Hindlimb muscle (tissue), 1 donor: ENCODE data around the gene GRK5. TPM values are rescaled to one million over a fixed set of nuclear protein-coding genes. Genes with fewer than 3 reads are reported as not detected.

Experiments
- DNase-seq: peaks from one replicate; pipeline ENCODE4 v3.0.0-alpha.2; 2013
- polyA plus RNA-seq: library from polyadenylated mRNA; unstranded; fragments of 120-200 nt; gene quantifications from one replicate; pipeline ENCODE4 v1.2.1, GENCODE V29; 2013; ENCODE audit not compliant: insufficient read length

Gene GRK5
- polyA plus RNA-seq, 1 donor, result 19.1 TPM

GRCh38 chr10:119408072-119408471, 200.7 kb downstream of the GRK5 start:
- no peak for DNase-seq

- no peak for DNase-seq
These were observed 201.6 kb downstream of the GRK5 start for GRCh38 chr10:119408969-119409371.

GRCh38 chr10:119409385-119409784, 202.0 kb downstream of the GRK5 start:
- DNase-seq, result no peak

GRCh38 chr10:119409906-119410305, 202.5 kb downstream of the GRK5 start:
- DNase-seq, result peak; percentile 71

- no peak for DNase-seq
These were observed 203.2 kb downstream of the GRK5 start for GRCh38 chr10:119410361-119411116.

- DNase-seq, result peak; percentile 82
These were observed 205.1 kb downstream of the GRK5 start for GRCh38 chr10:119412244-119413092.

GRCh38 chr10:119413093-119413453, 205.7 kb downstream of the GRK5 start:
- DNase-seq, result no peak

- peak; percentile 49 for DNase-seq
These were observed 206.2 kb downstream of the GRK5 start for GRCh38 chr10:119413471-119414080.

GRCh38 chr10:119414081-119414611, 206.8 kb downstream of the GRK5 start:
- DNase-seq, result peak; percentile 61

- no peak for DNase-seq
These were observed 207.8 kb downstream of the GRK5 start for GRCh38 chr10:119415121-119415520.

GRCh38 chr10:119415536-119416503, 208.4 kb downstream of the GRK5 start:
- no peak for DNase-seq

- peak; percentile 54 for DNase-seq
These were observed 209.5 kb downstream of the GRK5 start for GRCh38 chr10:119416855-119417254.

- DNase-seq, result no peak
These were observed 210.5 kb downstream of the GRK5 start for GRCh38 chr10:119417852-119418251.

- DNase-seq, result no peak
These were observed 211.0 kb downstream of the GRK5 start for GRCh38 chr10:119418362-119418761.

- no peak for DNase-seq
These were observed 212.6 kb downstream of the GRK5 start for GRCh38 chr10:119419931-119420330.

- DNase-seq, result no peak
These were observed 213.8 kb downstream of the GRK5 start for GRCh38 chr10:119420950-119421875.

GRCh38 chr10:119421891-119422681, 214.7 kb downstream of the GRK5 start:
- no peak for DNase-seq

- DNase-seq, result no peak
These were observed 215.5 kb downstream of the GRK5 start for GRCh38 chr10:119422682-119423509.
